Pons (tissue), 1 donor: ENCODE measurements around the gene SLC2A5.
"Not testable (repeated sequence)": the region's sequence is repeated elsewhere in the genome, so short reads cannot be mapped to it uniquely, and the experiment has no call there.

Experiments
- DNase-seq: peaks from one replicate; pipeline ENCODE4 v3.0.0-alpha.2; 2016; ENCODE audit warnings: low spot score

SLC2A5 gene, protein sequence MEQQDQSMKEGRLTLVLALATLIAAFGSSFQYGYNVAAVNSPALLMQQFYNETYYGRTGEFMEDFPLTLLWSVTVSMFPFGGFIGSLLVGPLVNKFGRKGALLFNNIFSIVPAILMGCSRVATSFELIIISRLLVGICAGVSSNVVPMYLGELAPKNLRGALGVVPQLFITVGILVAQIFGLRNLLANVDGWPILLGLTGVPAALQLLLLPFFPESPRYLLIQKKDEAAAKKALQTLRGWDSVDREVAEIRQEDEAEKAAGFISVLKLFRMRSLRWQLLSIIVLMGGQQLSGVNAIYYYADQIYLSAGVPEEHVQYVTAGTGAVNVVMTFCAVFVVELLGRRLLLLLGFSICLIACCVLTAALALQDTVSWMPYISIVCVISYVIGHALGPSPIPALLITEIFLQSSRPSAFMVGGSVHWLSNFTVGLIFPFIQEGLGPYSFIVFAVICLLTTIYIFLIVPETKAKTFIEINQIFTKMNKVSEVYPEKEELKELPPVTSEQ

DNA sequence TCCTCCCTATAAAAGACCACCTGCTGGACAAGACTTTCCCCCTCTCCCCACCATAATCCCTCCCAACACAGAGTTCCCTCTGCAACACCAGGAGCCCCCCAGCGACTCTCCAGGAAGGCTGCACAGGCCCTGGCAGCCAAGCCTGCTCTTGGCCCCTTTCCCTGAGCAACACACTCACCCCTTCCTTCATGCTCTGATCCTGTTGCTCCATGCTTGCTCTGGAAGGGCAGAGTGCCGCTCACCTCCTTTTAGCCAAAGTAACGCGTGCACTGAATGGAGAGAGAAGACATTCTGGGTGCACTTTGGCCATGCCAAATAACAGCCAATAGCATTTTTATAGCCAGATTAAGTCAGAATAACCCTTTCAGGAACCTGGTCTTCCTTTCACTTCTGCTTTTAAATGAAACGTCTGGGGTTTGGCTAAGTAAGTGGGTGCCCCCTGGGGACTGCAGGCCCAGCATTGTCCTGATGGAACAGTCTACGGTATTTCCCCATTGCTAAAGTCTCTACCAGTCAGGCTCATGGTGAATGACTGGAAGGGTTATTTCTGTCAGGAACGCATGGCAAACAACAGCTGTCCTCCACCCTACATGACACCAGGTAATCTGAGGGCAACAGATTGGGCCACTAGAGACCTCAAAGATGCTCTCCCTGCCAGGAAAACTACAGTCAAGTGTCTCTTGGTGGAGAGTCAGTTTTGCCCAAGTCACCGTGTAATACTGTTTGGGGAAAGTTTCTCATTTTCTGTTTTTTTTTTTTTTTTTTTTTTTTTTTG lies at the start of gene SLC2A5:
TSS of gene SLC2A5 (minus strand) at position 310 of the 775 bp plus-strand sequence. CDS start at position 211, 99 bp downstream.
- DNase-seq, result peak; percentile 90

DNA sequence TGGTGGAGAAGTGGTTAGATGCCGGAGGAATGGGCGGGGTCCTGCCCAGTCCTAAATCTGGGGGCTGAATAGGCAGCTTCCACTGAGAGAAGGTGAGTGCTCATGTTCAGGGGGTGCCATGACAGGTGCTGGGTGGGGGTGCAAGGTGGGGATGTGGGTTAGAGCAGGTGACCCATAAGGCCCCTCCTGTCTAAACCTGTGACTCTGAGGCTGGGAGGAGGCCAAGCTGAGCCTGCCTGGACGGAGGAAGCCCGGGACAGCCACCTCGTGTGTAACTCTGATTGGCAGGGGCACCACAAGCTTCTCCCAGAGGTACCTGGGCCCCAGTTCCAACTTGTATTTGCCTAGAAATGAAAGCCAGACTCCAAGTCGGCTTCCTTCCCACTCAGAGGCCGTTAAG lies 48.8 kb upstream of the SLC2A5 start:
- no peak for DNase-seq

DNA sequence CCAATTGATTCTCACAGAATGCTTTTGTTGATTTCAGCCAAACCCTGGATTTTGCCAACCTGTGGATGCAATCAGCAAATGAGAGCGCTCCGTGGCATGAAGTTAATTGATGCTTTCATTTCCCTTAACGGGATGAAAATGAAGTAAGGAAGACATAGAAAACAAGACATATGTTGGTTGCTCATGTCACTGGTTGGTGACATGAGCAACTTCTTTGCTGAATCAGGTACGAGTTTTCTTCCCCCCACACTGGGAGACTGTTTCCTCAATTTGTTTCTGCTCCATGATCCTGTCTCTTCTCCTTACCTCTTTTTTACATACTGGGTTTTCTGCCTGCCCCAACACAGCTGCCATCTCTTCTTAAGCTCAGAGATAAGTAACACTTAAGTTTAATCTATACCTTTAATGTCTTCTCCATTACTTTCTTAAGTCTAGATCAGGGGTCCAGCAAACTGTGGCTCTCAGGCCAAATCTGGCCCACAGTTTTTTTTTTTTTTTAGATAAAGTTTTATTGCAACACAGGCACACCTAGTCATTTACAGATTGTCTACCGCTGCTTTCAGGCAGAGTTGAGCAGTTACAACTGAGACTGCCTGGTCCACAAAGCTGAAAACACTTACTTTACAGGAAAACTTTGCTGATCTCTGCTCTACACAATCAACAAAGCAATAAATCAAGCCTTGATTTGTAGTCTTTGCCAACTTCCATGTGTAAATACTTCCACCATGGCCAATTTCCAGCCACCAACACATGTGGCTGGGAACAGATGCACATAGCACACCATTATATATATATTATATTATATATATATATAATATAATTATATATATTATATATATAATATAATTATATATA lies 46.1 kb upstream of the SLC2A5 start:
- DNase-seq, result no peak

DNA sequence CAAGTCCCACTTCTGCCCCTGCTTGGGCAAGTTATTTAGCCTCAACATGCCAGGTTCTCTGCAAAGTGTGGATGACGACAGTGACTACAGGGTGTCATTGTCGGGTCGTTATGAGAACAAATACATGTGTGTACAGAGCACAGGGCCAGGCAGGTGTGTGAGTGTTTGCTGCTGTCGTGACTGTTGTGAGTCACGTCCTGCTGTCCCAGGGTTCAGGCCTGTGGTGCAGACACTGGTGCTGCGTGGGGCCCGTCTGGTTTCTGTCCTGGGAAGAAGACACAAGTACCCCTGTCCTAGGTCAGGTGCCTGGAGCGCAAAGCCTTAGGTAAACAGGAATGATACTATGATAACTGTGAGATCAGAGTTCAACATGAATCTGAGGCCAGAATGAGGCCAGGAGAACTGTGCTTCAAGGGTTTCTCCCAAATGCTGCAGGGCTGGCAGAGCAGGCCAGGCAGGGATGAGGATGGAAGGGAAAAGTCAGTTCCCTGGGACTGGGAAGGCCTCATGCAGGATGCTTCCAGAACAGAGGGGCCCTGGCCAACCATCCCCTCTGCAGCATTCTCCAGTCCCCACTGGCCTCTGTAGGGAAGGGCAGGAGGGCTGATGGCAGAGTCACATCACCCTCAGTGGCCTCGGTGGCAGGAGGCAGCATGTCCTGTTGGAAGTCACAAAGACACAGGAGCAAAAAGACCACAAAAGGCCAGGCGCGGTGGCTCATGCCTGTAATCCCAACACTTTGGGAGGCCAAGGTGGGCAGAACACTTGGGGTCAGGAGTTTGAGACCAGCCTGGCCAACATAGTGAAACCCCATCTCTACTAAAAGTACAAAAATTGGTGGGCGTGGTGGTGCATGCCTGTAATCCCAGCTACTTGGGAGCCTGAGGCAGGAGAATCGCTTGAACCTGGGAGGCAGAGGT lies 43.8 kb upstream of the SLC2A5 start:
- DNase-seq, result no peak

DNA sequence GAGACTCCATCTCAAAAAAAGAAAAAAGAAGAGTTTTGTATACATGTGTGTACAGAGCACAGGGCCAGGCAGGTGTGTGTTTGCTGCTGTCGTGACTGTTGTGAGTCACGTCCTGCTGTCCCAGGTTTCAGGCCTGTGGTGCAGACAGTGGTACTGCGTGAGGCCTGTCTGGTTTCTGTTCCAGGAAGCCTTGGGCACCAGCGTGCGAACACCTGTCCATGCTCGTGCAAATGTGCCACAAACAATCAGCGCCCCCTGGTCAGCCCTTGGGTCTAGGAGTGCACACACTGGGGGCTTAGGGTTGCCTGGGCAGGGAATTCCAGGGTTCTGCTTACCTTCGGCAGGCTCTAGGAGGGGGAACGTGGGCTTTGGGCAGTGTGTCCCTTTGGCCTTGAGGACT lies 42.5 kb upstream of the SLC2A5 start:
- no peak for DNase-seq

DNA sequence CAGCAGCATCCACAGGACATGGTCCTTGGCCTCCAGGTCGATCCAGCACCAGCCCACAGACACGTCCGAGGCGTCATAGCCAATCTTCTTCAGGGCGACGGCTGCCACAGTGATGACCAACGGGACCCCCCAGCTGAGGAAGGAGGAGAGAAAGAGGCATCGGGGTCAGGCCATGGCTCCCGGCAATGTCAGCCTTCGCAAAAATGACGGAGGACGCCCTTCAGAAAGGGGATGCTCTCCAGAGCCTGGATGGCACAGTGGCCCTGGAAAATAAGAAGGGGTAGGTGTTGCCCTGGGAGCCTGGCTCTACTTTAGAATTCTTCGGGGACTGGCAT lies 41.9 kb upstream of the SLC2A5 start:
- no peak for DNase-seq

DNA sequence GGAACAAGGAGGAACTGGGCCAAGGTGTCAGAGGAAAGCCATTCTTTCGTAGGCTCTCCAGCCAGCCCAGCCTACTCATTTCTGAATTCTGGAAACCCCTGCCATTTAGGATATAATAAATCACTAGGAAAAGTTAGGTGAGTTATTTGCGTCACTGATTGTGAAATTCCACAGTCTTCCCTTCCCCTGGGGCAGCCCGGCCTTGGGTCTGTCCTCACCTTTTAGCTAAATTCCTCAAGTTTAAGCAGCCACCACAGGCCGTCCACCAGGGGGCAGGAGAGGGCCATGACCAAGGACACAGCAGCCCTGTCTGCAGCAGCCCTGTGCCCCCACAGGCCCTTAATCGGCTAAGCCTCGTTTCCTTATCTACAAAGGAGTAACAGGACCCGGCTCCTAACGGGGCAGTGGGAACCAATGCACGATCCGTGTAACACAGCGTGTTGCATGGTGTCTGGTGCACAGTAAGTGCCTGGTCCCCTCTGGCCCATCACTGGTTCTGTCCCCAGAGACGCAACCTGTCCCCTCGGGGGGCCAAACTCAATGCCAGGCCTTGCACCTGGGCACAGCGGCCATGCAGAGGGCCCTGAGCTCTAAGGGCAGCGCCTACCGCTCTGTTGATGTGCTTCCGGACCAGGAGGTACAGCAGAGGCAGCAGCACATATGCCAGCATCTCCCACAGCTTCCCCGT lies 41.4 kb upstream of the SLC2A5 start:
- peak; percentile 77 for DNase-seq

DNA sequence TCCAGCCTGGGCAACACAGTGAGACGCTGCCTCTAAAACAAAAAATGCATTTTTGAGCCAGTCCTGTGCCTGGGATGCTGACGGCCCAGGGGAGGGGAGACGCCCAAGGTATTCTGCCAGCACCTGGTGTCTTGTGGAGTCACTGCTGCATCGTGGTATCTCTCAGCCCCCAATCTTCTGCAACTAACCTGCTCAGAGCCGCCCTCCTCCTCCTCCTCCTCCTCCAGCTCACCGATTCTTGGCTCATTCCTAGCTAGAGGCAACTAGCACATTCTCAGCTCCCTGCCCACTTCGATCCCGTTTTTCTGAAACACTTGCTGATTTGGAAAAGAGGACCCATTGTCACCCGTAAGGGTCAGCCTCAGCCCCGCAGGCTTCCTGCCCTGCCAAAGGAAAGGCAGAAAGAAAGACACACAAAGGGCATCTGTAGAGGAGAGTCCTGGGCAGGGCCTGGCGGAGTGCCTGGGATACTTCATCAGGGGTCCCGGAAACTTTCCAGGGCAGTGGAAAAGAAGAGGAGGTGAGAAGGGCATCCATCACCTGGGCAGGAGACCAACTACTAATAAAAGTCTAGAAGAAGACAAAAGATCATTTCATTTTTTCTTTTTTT lies 38.7 kb upstream of the SLC2A5 start:
- no peak for DNase-seq

DNA sequence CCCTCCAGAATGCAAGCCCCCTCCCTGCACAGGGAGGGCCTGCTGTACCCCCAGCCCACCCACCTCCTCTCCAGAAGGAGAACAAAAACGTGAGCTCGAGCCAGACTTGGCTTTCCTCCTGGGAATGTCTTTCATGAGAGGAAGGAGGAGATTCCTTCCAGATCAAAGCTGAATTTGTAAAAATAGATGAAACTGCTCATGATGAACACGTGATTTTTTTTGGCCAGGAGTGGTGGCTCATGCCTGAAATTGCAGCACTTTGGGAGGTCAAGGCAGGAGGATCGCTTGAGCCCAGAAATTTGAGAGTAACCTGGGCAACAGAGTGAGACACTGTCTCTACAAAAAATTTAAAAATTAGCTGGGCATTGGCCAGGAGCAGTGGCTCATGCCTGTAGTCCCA lies 37.7 kb upstream of the SLC2A5 start:
- no peak for DNase-seq

DNA sequence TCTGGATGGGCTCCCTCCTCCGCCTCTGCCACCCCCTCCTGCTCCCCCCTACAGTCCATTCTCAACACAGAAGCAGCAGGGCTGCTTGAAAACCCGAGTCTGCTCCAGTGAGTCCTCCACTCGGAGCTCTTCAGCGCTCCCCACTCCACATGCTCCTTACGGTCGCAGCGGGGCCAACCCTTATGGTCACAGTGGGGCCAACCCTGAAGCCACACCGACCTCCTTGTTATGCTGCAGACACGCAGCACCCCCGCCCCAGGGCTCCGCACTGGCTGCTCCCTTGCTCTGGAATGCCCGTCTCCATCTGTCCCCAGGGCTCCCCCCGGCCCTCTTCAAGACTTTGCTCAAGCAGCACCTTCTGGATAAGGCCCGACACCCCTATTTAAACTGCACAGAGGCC lies 36.9 kb upstream of the SLC2A5 start:
- DNase-seq, result no peak

DNA sequence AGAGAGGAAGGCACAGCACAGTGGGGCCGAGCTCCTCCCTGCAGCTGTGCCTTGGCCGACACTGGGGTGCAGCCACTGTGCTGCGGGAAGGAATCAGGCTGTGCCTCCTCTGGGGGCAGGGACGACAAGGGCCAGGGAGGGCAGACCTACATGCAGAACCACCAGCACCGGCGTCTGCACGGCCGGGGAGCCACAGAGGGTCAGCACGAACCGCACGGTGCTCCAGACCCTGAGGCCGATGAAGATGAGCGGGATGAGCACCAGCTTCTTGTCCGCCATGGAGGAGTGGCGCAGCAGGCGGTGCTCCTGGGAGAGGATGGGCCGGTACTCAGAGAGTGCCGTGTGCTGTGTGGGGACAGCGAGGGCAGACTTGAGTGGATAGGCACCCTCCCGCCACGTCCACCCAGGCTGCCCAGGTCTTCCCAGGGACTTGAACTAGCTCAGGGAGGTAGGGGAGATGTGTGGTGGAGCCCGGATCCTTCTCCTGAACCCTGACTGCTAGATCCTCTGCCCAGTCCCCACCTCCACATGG lies 36.0 kb upstream of the SLC2A5 start:
- no peak for DNase-seq

DNA sequence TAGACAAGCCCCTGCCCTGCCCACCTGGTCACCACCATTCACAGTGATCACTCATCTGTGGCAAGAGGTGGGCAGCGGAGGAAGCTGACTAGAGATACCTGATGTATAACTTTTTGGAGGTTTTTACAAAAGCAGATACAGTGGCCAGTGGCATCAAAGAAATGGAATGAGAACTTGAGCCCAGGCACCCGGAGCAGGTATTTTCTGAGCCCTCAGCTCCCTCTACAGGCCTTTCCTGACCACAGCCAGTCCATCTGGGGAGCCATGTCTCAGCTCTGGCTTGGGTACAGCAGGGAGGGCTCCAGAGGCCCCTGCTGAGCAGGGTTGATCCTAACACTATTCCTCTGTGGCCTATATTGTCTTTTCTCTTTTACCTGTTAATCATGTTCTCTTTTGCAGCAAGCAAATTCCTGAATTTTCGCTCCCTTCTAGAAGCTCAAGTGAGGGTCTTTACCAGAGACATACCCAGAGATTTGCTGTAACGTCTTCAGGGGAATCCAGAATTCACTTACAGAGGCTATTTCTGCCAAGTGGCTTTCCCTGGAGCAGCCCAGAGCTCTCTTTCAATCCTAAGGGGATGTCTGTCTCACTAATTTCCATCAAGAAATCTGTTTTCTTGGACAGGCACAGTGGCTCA lies 32.2 kb upstream of the SLC2A5 start:
- peak; percentile 39 for DNase-seq

DNA sequence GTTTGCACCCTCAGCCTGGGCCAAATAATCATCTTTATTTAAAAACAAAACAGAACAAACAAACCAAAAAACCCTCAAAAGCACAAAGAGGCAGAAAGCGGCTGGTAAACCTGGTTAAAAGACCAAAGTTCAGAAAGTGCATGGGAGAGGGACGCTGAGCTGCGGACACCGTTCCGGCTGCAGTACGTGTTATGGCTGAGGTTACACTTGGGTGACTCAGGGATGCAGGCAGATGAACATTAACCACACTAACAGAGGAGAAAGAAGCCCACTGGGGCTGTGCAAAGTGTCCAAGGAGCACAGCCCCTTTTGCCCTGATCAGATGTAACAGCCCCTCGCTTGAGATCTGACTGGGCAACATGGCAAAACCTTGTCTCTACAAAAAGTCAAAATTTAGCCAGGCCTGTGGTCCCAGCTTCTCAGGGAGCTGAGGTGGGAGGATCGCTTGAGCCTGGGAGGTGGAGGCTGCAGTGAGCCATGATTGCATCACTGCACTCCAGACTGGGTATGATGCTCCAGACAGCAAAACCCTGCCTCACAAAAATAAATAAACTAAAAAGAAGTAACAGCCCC lies 31.1 kb upstream of the SLC2A5 start:
- DNase-seq, result no peak

DNA sequence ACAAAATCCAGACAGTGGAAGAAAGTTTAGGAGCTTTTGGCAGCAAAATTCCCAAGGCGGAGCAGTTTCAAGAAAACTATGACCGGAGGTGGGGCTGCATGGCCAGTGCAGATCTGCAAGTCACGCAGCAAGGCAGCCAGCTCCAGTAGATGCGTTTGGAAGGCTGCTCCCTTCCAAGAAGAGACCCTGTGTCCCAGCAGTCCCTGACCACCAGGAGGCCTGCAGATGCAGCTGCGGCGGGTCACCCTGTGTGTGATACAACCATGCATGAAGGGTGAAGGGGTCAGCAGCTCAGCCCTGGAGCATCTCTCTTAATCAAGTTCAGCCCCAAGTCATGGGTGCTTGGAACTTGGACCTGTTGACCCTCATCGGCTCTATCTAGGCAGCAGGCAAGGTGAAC lies 30.1 kb upstream of the SLC2A5 start:
- DNase-seq, result no peak

DNA sequence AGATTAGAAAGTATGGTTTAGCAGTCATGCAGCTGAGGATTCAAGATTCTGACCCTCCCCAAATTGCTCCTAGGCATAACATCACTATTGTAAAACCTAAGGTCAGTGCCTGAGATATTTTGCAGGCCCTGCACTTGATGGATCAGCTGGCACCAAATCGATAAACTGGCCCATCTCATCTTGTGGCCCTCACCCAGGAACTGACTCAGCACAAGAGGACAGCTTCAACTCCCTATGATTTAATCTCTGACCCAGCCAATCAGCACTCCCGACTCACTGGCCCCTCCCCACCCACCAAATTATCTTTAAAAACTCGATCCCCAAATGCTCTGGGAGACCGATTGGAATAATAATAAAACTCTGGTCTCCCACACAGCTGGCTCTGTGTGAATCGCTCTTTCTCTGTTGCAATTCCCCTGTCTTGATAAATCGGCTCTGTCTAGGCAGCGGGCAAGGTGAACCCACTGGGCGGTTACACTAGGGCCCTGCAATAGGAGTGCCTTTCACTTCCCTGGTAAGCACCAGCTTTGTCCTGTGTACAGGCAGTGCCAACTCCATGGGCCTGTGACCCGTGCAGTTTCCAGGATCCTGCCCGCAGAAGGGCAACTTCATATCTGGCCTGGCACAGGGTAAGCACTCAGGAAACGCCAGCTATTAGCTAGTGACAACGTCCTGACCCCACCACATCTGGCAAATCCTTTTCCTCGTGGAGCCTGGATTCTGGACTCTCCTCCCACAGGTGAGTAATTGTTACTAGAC lies 28.7 kb upstream of the SLC2A5 start:
- no peak for DNase-seq

DNA sequence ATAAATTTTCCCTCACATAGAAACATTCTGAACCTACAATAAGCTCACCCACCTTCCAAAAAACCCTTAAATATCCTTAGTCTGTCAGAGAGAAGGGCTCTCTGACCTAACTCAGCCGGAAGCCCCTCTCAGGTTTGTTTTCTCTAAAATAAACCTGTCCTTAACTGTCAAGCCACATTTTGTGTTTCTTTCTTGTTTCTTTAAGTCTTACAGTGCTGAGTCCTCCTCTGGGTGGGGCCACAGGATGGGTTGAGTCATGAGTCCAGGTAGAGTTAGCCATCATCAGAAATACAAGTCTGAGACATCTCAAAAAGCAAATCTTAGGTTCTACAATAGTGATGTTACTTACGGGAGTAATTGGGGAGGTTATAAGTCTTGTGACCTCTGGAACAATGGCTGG lies 26.4 kb upstream of the SLC2A5 start:
- DNase-seq, result no peak

DNA sequence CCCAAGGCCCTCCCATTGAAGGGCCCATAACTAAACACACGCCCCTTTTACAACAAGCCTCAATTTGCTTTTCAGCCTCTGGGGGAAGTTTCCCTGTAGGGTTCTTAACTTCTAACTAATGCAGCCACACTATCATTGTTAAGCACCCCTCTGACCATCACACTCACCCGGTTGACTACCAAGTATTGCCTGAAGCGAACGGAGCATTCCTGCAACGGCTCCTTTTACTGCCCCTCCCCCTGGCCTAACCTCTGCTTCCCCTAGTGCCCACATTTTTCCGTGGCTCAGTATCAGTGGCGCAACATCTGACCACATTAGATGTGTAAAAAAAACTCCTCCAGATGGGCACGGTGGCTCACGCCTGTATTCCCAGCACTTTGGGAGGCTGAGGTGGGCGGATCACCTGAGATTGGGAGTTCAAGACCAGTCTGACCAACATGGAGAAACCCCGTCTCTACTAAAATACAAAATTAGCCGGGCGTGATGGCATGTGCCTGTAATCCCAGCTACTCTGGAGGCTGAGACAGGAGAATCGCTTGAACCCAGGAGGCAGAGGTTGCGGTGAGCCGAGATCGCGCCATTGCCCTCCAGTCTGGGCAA lies 24.7 kb upstream of the SLC2A5 start:
- DNase-seq, result not testable (repeated sequence)

DNA sequence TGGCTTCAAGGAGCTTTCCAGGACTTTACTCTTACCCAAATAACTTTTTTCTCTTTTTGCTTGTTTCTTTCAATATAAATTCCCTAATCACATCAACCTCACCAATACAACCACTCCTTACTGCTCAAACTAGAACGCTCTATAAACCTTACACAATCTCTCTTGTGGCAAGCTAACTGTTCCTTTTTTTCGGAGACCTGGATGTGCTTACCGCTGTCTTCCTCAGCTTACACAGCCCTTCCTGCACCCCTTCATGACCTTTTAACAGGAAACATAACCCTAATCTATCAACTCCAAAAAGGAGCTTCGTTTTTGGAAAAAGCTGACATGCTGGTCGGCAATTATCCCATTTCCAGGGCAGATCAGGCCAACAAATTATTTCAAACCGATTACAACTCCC lies 24.1 kb upstream of the SLC2A5 start:
- no peak for DNase-seq
